ENCODE measurements around the gene SNCAIP.

The SNCAIP gene

DNA sequence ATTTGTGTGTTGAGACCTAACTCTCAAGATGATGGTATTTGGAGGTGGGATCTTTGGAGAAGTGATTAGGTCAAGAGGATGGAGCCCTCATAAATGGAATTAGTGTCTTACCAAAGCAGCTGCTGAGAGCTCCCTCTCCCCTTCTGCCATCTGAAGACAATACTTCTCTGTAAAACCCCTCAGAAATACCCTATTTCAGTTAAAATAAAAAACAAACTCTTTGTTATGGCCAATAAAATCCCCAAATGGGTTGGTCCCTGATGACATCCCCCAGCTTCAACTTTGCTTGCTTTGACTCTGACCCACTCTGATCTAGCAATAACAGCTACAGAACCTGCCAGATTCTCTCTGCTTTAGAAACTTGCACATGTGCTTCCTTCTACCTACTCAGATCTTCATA lies 100.9 kb downstream of the SNCAIP start:
- H3K36me3 ChIP-seq (ENCODE audit: insufficient read depth, low read length), result no peaks in the 10 kb centered on the region
- no peak overlapping the region for H3K27ac ChIP-seq
- no peak for TF ChIP-seq EZH2 (IDR thresholded peaks at IDR 0.05)
- no peak for TF ChIP-seq FOXP2 (optimal IDR thresholded peaks at IDR 0.05; ENCODE audit: control extremely low read depth, extremely low read length, insufficient read depth)
- no peak for TF ChIP-seq POLR2AphosphoS5 (IDR thresholded peaks at IDR 0.05; ENCODE audit: borderline replicate concordance, low read depth, low read length)
- DNase-seq (ENCODE audit: low read depth, low spot score), result no peak
- no peak overlapping the region for H3K4me3 ChIP-seq
- no peak overlapping the region for H3K9ac ChIP-seq (ENCODE audit: insufficient read length)
- H3K9me3 ChIP-seq (ENCODE audit: low read depth, low read length), result no peaks in the 10 kb centered on the region

DNA sequence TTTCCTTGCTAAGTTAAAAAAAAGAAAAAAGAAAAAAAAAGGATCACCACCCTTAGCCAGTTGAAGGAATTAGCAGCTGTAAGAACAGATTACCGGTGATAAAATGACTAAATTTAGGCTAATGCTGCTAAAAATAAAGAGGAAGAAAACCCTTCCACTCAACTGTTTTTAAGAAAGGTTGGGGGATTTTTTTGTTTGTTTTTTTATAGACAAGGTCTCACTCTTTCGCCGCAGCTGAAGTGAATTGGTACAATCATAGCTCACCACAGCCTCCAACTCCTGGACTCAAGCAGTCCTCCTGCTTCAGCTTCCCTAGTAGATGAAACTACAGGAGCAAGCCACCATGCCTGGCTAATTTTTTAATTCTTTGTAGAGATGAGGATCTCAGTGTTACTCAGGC lies 101.7 kb downstream of the SNCAIP start:
- no peak overlapping the region for H3K27ac ChIP-seq
- TF ChIP-seq EZH2 (IDR thresholded peaks at IDR 0.05), result no peak
- no peak for TF ChIP-seq FOXP2 (optimal IDR thresholded peaks at IDR 0.05; ENCODE audit: control extremely low read depth, extremely low read length, insufficient read depth)
- TF ChIP-seq POLR2AphosphoS5 (IDR thresholded peaks at IDR 0.05; ENCODE audit: borderline replicate concordance, low read depth, low read length), result no peak
- no peak for DNase-seq (ENCODE audit: low read depth, low spot score)
- no peaks in the 10 kb centered on the region for H3K36me3 ChIP-seq (ENCODE audit: insufficient read depth, low read length)
- no peak overlapping the region for H3K9ac ChIP-seq (ENCODE audit: insufficient read length)
- no peaks in the 10 kb centered on the region for H3K9me3 ChIP-seq (ENCODE audit: low read depth, low read length)
- no peak overlapping the region for H3K4me3 ChIP-seq

DNA sequence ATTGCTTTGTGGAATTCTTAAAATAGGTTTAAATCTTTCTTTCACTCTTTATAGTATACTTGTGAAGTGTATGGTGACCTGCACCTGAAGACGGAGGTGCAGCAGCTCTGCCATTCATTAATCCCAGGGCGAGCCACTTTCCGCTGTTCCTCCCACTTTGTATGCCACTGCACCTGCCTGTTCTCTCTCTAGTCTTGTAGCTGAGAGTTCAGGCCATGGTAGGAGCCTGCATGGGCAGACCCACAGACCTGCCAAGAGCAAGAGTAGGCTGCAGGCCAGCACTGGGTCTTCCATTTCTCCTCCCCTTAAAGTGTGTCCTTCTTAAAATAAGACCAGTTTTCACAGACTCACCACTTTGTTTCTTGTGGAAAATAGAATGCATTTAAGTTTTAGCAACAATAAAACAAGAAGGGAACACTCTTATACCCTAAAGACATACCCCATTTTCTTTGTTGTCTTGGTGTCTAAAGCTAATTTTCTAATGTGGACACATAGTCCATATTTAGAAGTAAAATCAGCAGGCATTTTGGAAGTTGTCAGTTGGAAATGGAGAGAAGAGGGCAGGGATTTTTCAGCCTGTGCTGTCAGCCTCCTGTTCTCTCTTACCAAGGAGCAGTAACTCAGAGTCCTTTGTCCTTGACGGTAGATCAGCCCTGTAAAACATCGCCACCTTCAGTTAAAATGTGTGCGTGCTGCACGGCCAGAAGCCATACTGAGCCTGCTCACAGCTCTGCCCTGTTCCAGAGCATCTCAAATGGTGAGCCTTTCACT lies 103.2 kb downstream of the SNCAIP start:
- Histone ChIP-seq H3K9ac (ENCODE audit: insufficient read length) (no peak overlapping the region), H3K9me3 (ENCODE audit: low read depth, low read length) (no peaks in the 10 kb centered on the region)

DNA sequence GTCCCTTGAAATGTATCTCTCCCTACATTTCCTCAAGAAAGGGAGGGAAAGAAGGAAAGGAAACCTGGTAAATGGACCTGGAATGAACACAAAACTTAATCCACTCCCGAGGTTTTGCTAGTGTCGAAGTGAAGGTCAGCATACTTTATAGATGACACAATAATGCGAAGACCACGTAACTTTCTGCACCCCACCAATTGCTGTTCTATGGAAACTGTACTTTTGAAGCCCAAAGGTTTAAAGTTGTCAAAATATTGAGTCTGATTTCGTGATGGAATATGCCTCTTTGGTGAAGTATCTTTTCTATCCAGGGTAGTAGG lies 103.7 kb downstream of the SNCAIP start:
- TF ChIP-seq EZH2 (IDR thresholded peaks at IDR 0.05) (no peak), POLR2AphosphoS5 (IDR thresholded peaks at IDR 0.05; ENCODE audit: borderline replicate concordance, low read depth, low read length) (no peak)
- no peak for DNase-seq (ENCODE audit: low read depth, low spot score)
- no peak overlapping the region for H3K4me3 ChIP-seq
- H3K27ac ChIP-seq, result no peak overlapping the region
- no peak overlapping the region for H3K9ac ChIP-seq (ENCODE audit: insufficient read length)
- H3K36me3 ChIP-seq (ENCODE audit: insufficient read depth, low read length), result no peaks in the 10 kb centered on the region
- no peaks in the 10 kb centered on the region for H3K9me3 ChIP-seq (ENCODE audit: low read depth, low read length)

More for the DNA sequence above, 103.2 kb downstream of the SNCAIP start:
- Histone ChIP-seq H3K4me3 (no peak overlapping the region), H3K27ac (no peak overlapping the region), H3K36me3 (ENCODE audit: insufficient read depth, low read length) (no peaks in the 10 kb centered on the region)
- TF ChIP-seq EZH2 (IDR thresholded peaks at IDR 0.05) (no peak), POLR2AphosphoS5 (IDR thresholded peaks at IDR 0.05; ENCODE audit: borderline replicate concordance, low read depth, low read length) (no peak), FOXP2 (optimal IDR thresholded peaks at IDR 0.05; ENCODE audit: control extremely low read depth, extremely low read length, insufficient read depth) (no peak)
- DNase-seq (ENCODE audit: low read depth, low spot score), result no peak

DNA sequence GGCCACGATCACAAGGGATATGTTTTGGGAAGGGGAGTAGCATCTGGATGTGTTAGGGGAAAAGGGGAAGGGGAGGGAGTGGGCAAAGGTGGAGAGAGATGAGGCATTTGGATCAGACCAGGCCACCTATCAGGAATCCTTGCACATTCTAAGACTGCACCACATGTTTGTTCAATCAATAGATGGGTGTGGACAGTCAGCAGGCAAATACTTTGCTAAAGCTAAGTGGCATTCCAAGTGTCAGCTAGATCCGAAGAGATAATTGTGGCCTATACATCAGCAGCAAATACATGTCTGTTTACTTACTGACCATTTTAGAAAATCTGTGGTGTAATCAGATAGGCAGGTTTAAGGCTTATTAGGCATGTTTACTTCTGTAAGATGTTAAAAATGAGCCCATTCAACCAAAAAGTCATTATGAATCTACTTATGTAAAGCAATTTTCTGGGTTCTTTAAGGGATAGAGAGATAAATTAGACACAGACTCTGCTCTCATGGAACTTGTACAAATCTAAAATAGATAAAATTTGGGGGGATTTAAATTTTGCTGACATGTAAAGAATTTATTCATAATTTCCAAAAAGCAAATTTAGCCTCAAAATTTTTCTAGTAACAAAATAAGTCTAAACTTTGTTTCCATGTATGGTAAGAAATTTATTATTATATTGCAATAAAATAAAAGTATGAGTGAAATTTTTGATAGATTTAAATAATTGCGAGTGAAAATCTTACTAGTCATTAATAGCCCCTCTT lies 107.3 kb downstream of the SNCAIP start:
- Histone ChIP-seq H3K9me3 (ENCODE audit: low read depth, low read length) (no peaks in the 10 kb centered on the region), H3K27ac (no peak overlapping the region), H3K9ac (ENCODE audit: insufficient read length) (no peak overlapping the region), H3K4me3 (no peak overlapping the region), H3K36me3 (ENCODE audit: insufficient read depth, low read length) (no peaks in the 10 kb centered on the region)
- no peak for TF ChIP-seq FOXP2 (optimal IDR thresholded peaks at IDR 0.05; ENCODE audit: control extremely low read depth, extremely low read length, insufficient read depth)
- TF ChIP-seq POLR2AphosphoS5 (IDR thresholded peaks at IDR 0.05; ENCODE audit: borderline replicate concordance, low read depth, low read length), result no peak
- TF ChIP-seq EZH2 (IDR thresholded peaks at IDR 0.05), result no peak
- no peak for DNase-seq (ENCODE audit: low read depth, low spot score)

DNA sequence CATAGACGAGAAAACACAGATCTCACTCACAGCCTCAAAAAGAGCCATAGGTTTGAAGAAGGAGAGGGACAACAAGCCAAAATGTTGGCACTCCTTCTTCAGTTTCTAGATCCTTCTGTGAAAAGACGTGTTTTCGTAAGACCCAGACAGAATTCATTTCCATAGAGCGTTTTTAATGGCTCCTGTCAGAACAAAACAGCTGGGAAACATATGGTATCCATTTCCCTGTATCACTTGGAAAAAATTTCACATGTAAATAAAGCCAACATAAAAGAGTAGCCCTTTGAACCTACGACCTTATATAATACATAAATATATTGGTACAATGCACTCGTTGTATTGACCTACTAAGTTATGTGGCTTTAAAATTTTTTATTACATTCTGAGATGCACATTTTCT lies 108.1 kb downstream of the SNCAIP start:
- H3K4me3 ChIP-seq, result no peak overlapping the region
- TF ChIP-seq FOXP2 (optimal IDR thresholded peaks at IDR 0.05; ENCODE audit: control extremely low read depth, extremely low read length, insufficient read depth) (no peak), EZH2 (IDR thresholded peaks at IDR 0.05) (no peak), POLR2AphosphoS5 (IDR thresholded peaks at IDR 0.05; ENCODE audit: borderline replicate concordance, low read depth, low read length) (no peak)
- no peak overlapping the region for H3K9ac ChIP-seq (ENCODE audit: insufficient read length)
- no peak overlapping the region for H3K27ac ChIP-seq
- H3K36me3 ChIP-seq (ENCODE audit: insufficient read depth, low read length), result no peaks in the 10 kb centered on the region
- DNase-seq (ENCODE audit: low read depth, low spot score), result no peak
- no peaks in the 10 kb centered on the region for H3K9me3 ChIP-seq (ENCODE audit: low read depth, low read length)

DNA sequence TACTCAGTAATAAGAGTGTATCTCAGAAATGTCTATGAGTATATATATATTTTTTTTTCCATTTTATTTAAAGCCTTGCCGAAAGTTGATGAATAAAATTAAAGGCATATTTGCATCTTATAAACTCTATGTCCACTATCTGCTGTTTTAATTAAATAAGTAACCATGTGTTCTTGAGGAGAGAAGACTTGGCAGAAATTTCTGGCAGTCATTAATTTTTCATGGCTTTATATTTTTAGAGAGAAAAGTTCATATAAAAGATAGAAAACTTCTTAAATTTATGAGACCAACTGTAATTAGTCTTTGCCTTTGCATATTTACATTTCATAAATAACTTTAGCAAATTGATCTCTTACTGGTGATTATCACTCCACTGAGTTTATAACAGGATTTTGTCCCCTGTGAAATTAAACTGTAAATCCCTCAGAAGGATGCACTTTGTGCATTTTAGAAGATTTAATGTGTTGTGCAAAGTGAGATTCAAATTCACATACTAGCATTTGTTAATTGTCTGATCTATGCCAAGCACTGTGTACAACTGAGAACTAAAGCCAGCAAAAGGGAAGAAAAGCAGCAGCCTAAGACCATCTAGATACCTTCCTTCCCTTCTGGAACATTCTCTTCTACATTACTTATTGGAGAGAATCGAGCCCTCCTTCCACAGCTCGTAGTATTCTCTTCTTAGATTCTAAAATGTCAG lies 108.7 kb downstream of the SNCAIP start:
- no peak overlapping the region for H3K27ac ChIP-seq
- no peak overlapping the region for H3K4me3 ChIP-seq
- H3K9me3 ChIP-seq (ENCODE audit: low read depth, low read length), result no peaks in the 10 kb centered on the region
- H3K36me3 ChIP-seq (ENCODE audit: insufficient read depth, low read length), result no peaks in the 10 kb centered on the region
- TF ChIP-seq POLR2AphosphoS5 (IDR thresholded peaks at IDR 0.05; ENCODE audit: borderline replicate concordance, low read depth, low read length) (no peak), FOXP2 (optimal IDR thresholded peaks at IDR 0.05; ENCODE audit: control extremely low read depth, extremely low read length, insufficient read depth) (no peak), EZH2 (IDR thresholded peaks at IDR 0.05) (no peak)
- DNase-seq (ENCODE audit: low read depth, low spot score), result no peak
- H3K9ac ChIP-seq (ENCODE audit: insufficient read length), result no peak overlapping the region

DNA sequence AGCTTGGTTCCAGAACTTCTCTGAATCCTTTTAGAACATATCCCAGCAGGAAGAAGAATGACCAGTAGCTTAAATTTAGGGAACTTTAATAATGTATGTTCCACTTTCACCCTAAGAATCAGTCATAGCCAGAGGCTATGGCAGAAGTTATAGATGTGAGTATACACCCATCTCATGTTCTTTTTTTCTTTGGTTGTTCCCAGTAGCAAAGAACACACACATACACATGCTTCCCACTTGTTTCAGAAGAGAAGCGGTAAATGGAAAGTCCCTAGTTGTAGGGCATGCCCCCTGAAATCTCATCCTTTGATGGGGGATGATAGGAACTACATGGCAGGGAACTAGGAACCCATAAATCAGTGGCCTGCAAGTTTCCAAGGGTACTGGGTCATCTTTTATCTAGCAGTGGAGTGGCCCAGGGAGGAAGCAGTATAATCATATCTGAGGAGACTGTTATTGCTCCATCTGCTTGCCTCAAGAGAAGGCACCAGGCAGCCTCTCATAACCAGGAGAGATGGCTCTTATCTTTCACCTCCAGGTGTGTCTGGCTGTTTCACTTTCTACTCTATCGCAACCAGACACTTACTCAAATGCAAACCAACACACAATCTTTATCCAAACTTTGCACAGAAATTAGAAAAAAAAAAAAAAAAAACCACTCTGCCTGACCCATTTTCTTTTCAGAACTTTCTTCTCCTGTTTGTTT lies 109.5 kb downstream of the SNCAIP start:
- no peak for DNase-seq (ENCODE audit: low read depth, low spot score)
- H3K4me3 ChIP-seq, result no peak overlapping the region
- H3K36me3 ChIP-seq (ENCODE audit: insufficient read depth, low read length), result no peaks in the 10 kb centered on the region

More for the DNA sequence above, 109.5 kb downstream of the SNCAIP start:
- H3K9me3 ChIP-seq (ENCODE audit: low read depth, low read length), result no peaks in the 10 kb centered on the region
- no peak overlapping the region for H3K27ac ChIP-seq
- TF ChIP-seq POLR2AphosphoS5 (IDR thresholded peaks at IDR 0.05; ENCODE audit: borderline replicate concordance, low read depth, low read length), result no peak
- TF ChIP-seq EZH2 (IDR thresholded peaks at IDR 0.05), result no peak
- TF ChIP-seq FOXP2 (optimal IDR thresholded peaks at IDR 0.05; ENCODE audit: control extremely low read depth, extremely low read length, insufficient read depth), result no peak
- H3K9ac ChIP-seq (ENCODE audit: insufficient read length), result no peak overlapping the region

Measured in SK-N-MC (cell line).